Amygdala (tissue), 56 donors: ENCODE data around the gene PDZK1IP1.

Experiments
- DNase-seq, 56 donors: peaks; one replicate each; lab custom pipeline; 2025; lab: John Stamatoyannopoulos, UW

Gene PDZK1IP1

DNA sequence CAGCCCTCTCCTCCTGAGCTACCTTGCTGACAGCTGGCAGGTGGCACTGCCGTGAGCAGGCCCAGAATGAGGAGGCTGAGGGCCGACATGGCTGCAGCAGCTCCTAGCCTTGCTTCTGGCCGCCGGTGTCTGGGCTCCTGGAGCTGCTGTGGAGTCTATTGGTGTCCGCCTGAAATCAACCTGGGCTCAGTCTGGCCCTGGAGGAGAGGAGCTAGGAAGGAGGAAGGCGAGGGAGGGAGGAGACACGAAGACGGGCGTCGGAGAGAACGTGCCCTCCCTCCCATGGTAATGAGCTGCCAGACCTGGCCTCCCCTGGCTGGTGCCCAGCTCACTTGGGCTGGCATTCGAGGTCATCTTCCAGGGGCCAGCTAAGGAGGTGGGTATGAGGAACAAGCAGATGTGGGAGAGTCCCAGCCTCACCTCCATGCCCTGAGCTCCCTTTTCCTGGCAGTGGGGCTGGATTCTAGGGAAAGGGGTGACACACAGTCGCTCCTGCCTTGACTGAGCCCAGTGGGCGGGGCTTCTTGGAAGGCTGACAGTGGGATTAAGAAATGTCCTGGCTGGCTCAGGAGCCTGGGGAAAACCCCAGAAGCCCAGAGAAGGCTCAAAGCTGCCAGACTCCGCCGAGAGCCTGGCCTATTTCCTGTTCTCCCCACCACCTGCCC lies at the start of gene PDZK1IP1:
TSS of gene PDZK1IP1 (minus strand) at position 193 of the 665 bp plus-strand sequence. CDS start at position 89, 104 bp downstream.
- DNase-seq: peak in 19 of 56 donors; percentile 7 to 60 (median 30)

- no peak for DNase-seq
Observed at GRCh38 chr1:47238935-47239592, 49.2 kb upstream of the PDZK1IP1 start.

DNA sequence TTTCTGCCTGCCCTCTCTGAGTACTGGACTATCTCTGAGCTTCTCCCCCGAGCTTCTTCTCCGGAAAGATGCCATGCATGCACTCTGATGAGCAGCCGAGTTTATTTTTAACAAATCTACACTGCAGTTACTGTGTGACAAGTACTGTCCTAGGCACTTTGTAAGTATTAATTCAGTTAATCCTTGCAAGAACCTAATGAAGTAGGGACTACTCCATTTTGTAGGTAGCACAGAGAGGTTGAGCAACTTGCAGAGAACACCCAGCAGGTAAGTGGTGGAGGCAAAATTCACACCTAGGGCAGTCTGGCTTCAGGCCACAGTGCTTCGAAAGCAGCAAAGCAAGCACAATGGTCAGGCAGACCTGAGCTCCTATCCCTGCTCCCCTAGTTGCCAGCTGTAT lies 46.0 kb upstream of the PDZK1IP1 start:
- no peak for DNase-seq

- DNase-seq: peak in 35 of 56 donors; percentile 14 to 68 (median 37)
Observed at GRCh38 chr1:47235241-47235681, 45.4 kb upstream of the PDZK1IP1 start.

DNA sequence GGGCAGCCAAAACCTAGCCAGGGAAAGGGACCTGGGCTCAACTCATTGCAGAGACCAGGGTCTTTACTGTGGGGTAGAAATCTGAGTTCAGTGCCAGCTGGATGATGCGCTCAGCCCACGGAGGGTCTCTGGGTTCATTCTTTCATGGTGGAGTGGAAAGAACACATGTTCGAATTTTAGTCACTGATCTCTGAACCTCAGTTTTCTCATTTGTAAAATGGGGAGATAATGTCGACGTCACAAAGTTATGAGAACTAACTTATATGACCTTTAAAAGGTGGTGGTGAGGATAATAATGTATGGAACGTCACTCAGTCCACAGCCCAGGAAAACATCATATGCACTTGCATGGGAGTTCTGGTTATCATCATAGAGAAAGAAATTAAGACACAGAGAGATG lies 43.4 kb upstream of the PDZK1IP1 start:
- DNase-seq: no peak

- no peak for DNase-seq
Observed at GRCh38 chr1:47232187-47232874, 42.5 kb upstream of the PDZK1IP1 start, which contains the start of gene TAL1. Gene TAL1 (minus strand): TSS chr1:47232225. CDS start chr1:47225888, 6,337 bp downstream.

DNA sequence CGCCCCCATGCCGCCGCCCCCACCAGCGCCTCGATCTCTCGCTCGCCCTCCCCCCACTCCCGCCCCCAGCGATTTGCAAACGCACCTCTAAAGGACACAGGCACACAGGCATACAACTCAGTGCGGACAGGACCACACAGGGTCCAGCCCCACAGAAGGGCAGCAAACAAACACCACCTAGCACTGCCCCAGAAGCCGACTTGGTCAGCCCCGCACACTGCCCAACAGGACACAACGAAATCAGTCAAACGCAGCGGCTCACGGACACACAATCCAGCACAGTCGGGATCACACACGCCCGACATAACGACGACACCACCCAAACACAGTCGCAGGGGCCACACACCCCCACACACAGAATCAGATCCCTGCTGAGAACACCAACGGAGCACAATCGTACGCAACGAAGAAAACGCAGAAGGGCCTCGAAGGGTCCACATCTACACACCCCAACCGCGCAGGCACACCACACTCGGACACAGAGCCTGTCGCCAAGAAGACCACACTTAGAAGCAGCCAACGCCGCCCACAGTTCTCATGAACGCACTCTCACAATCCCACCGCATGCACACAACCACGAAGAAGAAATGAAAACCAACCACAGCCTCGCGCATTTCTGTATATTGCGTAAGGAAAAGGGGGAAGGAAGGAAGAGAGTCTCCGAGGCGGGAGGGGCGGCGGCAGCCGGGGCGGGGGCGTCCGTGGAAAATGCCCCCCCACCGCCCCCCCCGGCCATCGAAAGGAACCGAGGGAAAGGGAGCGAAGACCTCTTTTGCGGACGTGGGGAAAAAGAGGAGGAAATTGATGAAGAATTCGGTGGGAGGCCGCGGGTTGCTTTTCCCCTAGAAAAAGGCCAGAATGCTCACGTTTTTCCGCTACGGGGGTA lies 41.7 kb upstream of the PDZK1IP1 start:
- peak in 13 of 56 donors; percentile 8 to 59 (median 23) for DNase-seq

- no peak for DNase-seq
Observed at GRCh38 chr1:47230692-47231300, 41.0 kb upstream of the PDZK1IP1 start.

DNA sequence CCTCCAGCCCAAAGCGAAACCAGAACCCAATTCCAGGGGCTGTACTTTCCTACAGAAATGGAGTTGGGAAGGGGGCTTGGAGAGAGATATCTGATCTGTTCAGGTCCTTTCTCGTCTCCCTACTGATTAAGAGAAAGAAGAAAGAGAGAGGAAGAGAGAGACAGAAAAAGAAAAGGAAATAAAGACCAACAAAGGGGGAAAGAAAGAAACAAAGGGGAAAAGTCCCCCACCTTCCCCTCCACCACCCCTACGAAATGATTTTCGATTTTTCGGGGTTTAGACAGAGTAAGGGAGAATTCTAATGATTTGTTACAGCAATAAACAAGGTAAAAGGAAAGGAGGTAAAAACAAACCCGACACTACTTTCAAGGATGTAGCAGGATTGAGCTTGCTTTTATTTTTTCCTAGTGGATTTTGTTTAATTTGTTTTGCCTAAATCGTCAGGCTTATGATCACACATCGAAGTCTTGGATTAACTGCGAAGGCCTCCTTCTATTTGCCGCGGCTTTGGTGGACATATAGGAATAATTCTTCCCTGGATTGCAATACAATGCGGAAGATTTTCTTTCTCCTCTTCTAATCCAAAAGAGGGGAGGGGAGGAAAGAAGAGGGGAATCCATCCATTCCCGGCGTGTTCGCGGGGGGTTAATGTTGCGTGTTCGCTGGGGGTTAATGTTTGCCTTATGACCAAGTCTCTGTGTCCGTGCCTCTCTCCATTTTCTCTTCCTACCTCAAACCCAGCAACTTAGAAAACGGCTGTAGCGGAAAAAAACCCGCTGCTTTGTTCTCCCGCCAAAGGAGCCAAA lies 40.3 kb upstream of the PDZK1IP1 start:
- no peak for DNase-seq

DNA sequence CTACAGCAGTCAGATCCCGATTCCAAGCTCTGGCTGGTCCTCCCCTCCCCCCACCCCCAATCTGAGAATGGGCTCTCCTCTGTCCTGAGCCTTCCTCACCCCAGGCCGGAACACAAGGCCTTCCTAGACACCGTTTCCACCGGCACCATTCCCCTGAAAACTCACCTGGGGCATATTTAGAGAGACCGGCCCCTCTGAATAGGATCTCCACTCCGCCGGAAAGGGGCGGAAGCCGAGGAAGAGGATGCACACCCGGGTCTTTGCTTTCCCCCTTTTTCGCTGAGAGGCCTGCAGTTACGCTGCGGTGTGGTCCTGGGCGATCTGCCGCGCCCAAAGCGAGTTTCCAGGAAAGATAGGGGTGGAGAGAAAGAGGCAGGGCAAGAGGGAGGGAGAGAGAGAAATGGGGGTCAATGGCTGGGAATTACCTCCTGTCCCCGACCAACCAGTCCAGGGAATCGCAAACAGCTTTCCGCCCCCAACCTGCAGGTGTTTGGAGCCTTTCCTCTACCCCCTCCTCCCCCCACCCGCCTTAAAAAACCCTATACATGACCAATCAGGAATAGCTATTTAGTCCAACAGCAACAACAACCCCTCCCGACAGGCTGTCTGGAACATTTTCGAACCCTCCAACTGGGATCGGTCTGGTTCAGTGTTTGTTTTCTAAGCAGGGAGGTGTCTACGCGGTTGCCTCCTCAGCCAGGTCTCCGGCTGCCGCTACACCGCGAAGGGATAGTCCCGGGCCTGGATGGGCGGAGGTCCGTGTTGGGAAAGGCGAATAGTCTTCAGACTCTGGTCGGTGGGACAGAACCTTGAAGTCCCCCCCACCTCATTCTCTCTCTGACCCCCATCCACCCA lies 39.4 kb upstream of the PDZK1IP1 start:
- no peak for DNase-seq

DNA sequence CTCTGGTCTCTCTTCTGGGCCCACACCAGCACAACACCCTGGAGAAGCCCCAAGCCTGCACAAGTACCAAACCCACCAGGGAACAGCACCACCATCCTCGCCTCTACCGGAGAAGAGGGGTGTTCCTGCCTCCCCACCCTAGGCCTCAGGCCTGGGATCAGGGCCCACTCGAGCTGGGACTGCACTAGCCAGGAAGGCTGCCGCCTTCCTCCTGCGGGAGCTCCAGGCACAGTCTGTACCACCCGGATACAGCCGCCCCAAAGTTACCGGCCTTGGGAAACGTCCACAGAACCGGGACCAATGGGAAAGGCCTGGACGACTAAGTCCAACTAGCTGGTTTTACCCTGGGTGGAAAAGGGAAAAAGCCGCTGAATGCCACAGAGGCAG lies 38.8 kb upstream of the PDZK1IP1 start:
- no peak for DNase-seq

GRCh38 chr1:47227341-47228232 lies 37.8 kb upstream of the PDZK1IP1 start:
- DNase-seq: no peak

DNA sequence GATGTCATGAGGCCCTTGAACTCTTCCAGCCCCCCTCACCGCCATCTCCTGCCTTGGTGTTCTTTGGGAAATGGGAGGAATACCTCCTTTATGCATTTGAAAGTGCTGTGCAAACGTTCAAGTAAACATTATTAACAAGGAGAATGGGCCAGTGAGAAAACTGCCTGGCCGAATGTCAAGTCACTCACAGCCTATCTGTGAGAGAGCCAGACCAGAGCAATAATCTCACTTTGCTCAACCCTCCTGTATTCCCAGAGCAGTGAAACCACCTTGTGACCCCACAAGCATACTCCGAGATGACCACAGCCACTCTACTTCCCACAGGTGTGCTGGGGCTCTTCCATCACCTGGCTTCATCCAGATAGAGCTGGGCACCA lies 37.0 kb upstream of the PDZK1IP1 start:
- no peak for DNase-seq

DNA sequence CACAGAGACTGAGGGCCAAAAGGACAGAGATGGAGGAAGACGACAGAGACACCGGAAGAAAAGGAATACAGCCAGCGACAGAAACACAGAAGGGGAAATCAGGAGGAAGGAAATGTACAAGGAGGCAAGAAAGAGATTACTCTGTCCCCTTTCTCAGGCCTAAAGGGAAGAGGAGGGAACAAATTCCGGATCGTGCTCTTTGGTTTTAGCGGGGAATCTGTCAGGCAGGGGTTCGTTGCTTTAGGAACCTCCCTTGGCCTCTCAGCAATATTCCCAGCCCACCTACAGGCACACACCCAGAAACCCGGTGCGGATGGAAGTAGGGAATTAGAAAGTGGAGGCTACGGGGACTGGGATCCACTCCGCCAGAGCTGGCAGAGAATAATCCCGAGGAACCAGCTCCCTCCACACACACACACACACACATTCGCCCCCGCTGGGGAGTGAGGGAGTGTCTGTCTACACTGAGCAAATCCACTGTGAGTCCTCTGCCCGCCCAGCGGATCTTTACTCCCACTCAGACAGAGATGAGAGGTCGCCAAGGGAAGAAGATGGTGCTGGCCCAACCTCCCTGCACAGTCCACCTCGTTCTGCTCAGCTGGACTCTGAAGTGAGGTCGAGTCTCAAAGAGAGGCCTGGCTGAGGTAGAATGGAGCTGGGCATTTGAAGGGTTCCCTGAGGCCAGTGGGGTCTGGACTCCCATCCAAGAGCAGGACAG lies 36.4 kb upstream of the PDZK1IP1 start:
- DNase-seq: no peak

DNA sequence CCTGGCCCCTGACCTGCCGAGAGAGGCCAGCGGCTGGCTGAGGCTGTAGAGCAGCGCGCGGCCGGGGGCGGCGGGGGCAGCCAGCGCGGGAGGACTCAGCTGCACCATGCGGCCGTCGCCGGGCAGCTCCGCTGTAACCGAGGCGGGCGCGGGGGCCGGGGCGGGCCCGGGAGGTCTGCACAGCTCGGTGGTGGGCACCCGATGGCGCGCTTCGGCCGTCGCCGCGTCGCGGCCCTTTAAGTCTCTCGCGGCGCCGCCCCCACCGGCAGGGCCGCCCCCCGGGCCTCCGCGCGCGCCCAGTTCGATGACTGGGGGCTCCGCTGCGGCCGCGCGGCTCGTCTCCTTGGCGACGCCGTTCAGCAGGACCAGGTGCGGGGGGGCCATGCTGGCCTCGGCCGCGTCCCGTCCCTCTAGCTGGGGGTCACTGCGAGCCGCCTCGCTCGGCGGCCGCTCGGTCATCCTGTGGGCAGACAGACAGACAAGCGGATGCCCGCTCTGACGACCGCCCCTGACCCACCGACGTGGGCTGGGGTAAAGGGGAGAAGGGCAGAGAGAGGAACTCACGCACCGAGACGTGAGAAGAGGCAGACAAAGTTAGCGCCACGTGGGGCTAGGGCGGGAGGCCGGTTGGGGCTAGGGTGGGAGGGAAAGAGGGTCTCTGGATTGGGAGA lies 35.7 kb upstream of the PDZK1IP1 start:
- peak in 1 of 56 donors; percentile 19 for DNase-seq
